Fibroblast of villous mesenchyme (primary cell): ENCODE results near the gene GUCY2C. TPM values are rescaled to one million over a fixed set of nuclear protein-coding genes. Genes with fewer than 3 reads are reported as not detected.
"Not testable (repeated sequence)": the region's sequence is repeated elsewhere in the genome, so short reads cannot be mapped to it uniquely, and the experiment has no call there.

Experiments
- DNase-seq: peaks from one replicate; pipeline ENCODE4 v3.0.0-alpha.2; 2010; ENCODE audit warnings: low read depth
- H3K4me3 ChIP-seq: 2 replicates; pipeline ENCODE4 v1.5.1; 2011; ENCODE audit warnings: low read depth, mild to moderate bottlenecking, low read length
- total RNA-seq: library from RNA; depleted of rRNA; stranded (reverse); fragments of >200 nt; gene quantifications from 2 replicates; pipeline ENCODE4 v1.2.3, GENCODE V29; 2012
- TF ChIP-seq, protein P1 (sequence below): IDR thresholded peaks from 2 replicates; pipeline ENCODE4 v1.5.1; 2012; ENCODE audit warnings: low read depth, mild to moderate bottlenecking, low read length; ENCODE audit not compliant: insufficient read depth

The GUCY2C gene
- total RNA-seq, 1 donor, result not detected

DNA sequence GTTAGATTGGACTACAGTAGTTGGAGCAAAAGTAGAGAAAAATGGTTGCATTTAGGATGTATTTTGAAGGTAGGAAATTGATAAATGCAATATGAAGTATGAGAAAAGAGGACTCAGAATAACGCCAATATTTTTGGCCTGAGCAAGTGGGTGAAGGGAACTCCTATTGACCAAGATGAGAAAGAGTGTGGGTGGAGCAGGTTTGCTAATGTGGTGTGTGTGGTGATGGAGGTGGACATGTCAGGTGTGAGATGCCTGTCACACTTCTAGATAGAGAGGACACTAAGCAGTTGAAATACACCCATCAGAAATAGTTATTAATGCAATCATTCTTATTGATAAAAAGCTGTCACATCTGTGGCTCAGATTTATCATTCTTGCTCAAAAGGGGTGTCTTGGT is 7.3 kb downstream of the GUCY2C start:
- H3K4me3 ChIP-seq, result no peak overlapping the region
- TF ChIP-seq, protein P1, sequence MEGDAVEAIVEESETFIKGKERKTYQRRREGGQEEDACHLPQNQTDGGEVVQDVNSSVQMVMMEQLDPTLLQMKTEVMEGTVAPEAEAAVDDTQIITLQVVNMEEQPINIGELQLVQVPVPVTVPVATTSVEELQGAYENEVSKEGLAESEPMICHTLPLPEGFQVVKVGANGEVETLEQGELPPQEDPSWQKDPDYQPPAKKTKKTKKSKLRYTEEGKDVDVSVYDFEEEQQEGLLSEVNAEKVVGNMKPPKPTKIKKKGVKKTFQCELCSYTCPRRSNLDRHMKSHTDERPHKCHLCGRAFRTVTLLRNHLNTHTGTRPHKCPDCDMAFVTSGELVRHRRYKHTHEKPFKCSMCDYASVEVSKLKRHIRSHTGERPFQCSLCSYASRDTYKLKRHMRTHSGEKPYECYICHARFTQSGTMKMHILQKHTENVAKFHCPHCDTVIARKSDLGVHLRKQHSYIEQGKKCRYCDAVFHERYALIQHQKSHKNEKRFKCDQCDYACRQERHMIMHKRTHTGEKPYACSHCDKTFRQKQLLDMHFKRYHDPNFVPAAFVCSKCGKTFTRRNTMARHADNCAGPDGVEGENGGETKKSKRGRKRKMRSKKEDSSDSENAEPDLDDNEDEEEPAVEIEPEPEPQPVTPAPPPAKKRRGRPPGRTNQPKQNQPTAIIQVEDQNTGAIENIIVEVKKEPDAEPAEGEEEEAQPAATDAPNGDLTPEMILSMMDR, result no peak
- no peak for DNase-seq

DNA sequence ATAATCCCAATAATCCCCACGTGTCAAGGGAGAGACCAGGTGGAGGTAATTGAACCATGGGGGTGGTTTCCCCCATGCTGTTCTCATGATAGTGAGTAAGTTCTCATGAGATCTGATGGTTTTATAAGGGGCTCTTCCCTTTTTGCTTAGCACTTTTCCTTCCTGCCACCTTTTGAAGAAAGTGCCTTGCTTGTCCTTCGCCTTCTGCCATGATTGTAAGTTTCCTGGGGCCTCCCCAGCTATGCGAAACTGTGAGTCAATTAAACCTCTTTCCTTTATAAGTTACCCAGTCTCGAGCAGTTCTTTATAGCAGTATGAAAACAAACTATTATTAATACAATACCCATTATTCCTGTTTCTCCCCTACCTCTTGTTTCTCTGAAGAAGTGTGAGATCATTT is 14.2 kb downstream of the GUCY2C start:
- H3K4me3 ChIP-seq, DNase-seq: not testable (repeated sequence)

DNA sequence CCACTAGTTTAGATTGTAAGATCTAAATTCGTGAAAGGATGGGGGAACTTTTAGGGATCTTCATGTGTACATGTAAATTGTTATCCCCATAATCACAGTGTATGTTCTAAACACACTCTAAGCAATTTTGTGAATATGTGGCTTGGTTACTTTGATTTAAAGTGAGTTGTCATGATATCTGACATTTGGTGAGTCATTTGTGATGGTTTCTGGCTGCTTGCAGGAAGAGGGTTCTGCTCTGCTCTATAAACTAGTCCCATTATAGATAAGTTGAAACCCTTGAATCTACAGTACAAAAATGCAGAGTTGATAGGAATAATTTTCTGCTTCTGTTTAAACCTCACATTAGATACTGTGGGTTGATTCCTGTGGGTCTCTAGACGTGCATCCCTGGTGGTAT is 14.8 kb downstream of the GUCY2C start:
- H3K4me3 ChIP-seq, result no peak overlapping the region
- no peak for DNase-seq
- TF ChIP-seq, protein P1, result no peak

DNA sequence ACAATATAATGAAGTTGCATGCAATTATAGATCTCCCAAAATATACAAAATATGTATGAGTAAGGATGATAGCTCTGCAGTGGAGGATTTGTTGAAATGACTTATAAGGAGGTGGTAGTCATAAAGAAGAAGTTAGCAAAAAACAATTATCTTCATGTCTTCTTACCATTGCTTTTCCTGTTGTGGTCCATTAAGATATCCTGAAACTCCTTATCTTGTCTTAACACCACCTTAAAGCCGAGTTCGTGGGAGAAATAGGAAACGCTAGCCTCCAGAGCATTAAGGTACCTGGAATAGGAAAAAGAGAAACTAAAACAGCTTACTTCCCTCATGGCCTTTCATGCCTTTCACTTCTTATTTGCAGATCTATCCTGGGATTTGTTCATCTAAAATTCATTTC is 15.2 kb downstream of the GUCY2C start:
- no peak for DNase-seq
- TF ChIP-seq, protein P1, result no peak
- H3K4me3 ChIP-seq, result no peak overlapping the region

DNA sequence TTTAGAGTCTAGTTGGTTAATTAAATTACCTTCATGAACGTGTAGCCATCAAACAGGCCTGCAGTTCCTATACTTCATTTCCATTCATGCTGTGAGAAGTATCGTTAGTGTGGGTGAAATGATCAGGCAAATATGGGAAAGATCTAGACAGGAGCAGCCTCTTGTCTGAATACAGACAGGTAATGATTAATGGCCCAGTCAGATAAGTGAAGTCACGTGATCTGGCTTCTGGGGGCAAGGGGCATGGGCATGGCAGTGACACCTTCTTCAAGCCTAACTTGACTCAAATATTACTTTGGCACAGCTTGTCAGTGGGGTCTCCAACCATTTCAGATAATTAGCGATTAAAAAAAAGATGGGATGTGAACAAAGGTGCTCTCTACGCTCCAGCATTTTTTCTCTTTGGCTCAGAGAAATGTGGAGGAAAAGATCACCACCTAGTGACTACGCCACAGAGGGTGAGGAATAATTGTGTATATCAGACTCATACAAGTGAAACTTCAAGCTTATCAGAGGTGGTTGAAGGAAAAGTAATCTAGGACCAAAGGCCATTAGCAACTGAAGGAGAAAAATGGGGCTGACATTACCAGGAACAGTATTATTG is 17.8 kb downstream of the GUCY2C start:
- DNase-seq, result no peak
- TF ChIP-seq, protein P1, result no peak
- no peak overlapping the region for H3K4me3 ChIP-seq

DNA sequence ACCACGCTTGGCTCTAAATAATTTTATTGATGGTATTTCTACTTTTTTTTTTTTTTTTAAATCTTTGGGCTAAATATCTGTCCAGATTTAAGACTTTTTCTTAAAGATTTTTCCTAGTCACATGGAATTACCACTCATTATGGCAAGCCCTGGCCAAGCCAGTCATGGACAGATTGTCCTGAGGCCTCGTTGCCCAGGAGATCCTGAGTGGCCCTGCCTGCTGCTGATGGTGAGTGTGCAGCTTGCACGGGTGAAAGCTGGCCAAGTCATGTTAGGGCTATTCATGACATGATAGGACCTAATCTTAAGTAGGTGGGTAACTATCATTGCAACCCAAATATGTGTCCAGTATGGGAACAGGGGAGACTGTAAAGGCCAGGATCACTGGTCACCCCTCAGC is 27.8 kb downstream of the GUCY2C start:
- DNase-seq, result no peak
- H3K4me3 ChIP-seq, result no peak overlapping the region
- TF ChIP-seq, protein P1, result no peak

DNA sequence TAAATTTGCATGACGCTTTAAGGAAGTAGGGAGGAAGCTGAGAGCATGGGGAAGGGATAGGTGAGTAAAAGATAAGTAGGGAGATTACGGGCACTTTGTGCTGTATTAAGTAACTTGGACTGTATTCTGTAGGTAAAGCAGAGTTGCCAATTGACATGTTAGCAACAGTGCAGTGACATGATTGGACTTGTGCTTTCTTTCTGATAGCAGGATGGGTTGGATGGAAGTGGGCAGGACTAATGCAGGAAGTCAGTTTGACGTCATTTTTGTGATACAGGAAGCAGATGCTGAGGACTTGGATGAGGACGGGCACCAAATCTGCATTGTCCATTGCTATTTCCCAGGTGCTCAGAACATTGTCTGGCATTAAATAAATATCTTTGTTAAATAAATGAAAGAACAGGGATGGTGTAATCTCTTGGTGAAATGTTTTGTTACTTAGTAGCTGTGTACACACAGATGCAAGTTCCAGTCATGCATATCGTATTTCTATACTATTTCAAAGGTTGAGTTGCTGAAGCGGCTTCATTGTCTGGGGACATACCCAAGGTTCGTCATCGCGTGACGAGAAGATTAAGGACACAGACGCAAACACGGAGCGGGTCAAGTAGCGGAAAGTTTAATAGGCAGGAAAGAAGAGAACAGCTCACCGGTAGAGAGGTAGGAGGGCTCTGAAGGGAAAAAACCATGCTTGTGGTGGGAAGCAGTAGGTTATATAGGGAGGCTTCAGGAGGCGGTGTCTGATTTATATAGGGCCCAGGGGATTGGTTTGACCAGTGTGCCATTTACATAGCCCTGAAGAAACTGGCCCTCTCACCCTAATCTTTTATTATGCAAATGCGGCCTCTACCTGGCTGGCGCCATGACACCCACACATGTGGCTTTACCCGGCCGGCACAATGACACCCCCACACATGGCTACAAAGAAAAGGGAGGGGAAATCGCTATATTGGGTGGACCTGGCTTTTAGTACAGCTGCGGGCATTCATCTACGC is 30.7 kb downstream of the GUCY2C start:
- H3K4me3 ChIP-seq, result no peak overlapping the region
- DNase-seq, result no peak
- TF ChIP-seq, protein P1, result no peak
